Fibroblast of pulmonary artery (primary cell): ENCODE results near the gene MVB12B.

Experiments
- DNase-seq: peaks from one replicate; pipeline ENCODE4 v3.0.0-alpha.2; 2010; ENCODE audit warnings: low read depth
- H3K4me3 ChIP-seq: replicated peaks from 2 replicates; pipeline ENCODE4 v1.5.1; 2011; ENCODE audit warnings: low read depth, mild to moderate bottlenecking, control low read depth, low read length, moderate library complexity
- TF ChIP-seq, protein P1 (sequence below): IDR thresholded peaks from 2 replicates; pipeline ENCODE4 v1.5.1; 2011; ENCODE audit warnings: mild to moderate bottlenecking, control low read depth, low read length, inconsistent platforms; ENCODE audit errors: missing control alignments

The MVB12B gene

GRCh38 chr9:126511411-126511810 lies 184.8 kb downstream of the MVB12B start:
- H3K4me3 ChIP-seq: no peak overlapping the region
- TF ChIP-seq, protein P1, sequence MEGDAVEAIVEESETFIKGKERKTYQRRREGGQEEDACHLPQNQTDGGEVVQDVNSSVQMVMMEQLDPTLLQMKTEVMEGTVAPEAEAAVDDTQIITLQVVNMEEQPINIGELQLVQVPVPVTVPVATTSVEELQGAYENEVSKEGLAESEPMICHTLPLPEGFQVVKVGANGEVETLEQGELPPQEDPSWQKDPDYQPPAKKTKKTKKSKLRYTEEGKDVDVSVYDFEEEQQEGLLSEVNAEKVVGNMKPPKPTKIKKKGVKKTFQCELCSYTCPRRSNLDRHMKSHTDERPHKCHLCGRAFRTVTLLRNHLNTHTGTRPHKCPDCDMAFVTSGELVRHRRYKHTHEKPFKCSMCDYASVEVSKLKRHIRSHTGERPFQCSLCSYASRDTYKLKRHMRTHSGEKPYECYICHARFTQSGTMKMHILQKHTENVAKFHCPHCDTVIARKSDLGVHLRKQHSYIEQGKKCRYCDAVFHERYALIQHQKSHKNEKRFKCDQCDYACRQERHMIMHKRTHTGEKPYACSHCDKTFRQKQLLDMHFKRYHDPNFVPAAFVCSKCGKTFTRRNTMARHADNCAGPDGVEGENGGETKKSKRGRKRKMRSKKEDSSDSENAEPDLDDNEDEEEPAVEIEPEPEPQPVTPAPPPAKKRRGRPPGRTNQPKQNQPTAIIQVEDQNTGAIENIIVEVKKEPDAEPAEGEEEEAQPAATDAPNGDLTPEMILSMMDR: no peak
- no peak for DNase-seq

DNA sequence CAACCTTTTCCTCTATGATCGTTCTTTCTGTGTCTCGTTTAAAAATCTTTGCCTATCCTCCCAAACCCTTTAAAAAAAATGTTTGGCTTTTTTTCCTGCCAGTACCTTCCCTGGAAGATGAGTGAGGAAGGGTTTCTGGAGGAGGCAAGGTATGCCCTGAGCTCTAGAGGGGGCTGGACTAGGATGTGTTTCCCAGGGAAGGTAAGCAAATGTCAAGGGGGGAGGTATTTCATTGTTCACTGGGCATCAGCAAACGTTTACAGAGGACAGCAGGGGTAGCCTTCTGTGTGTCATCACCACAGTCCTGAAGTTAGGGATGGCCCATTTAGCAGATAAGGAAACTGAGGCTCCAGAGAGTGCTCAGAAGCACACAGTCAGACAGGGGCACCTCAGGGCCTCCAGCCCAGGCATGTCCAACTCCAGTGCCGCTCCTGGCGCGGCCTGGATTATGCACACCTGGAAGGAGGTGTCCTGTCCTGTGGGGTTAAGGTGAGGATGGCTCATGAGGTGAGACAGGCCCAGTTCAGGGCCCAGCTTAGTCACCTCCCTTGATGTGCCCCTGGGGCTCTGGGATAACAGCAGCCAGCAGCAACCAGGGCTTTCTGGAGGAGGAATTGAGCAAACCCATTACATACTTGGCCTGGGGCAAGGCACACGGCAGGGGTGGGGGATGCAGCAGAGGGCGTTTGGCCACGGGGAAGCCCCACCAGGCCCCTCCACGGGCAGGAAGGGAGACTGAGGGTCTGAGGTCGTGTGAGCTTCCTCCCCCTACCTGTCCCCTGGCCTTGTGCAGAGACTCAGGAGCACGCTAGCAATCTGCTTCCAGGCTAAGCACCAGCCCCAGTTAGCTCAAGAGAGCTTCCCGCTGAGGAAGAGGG lies 186.8 kb downstream of the MVB12B start:
- TF ChIP-seq, protein P1: no peak
- DNase-seq: no peak

GRCh38 chr9:126514037-126514821 lies 187.6 kb downstream of the MVB12B start:
- TF ChIP-seq, protein P1: peak; percentile 1
- DNase-seq: peak; percentile 31
- H3K4me3 ChIP-seq: no peak overlapping the region

More for the DNA sequence above, 186.8 kb downstream of the MVB12B start:
- no peak overlapping the region for H3K4me3 ChIP-seq

- DNase-seq: no peak
- H3K4me3 ChIP-seq: no peak overlapping the region
- TF ChIP-seq, protein P1: no peak
Observed at GRCh38 chr9:126515001-126515872, 188.6 kb downstream of the MVB12B start.

GRCh38 chr9:126515873-126516505 lies 189.4 kb downstream of the MVB12B start:
- no peak overlapping the region for H3K4me3 ChIP-seq
- TF ChIP-seq, protein P1: no peak
- no peak for DNase-seq

DNA sequence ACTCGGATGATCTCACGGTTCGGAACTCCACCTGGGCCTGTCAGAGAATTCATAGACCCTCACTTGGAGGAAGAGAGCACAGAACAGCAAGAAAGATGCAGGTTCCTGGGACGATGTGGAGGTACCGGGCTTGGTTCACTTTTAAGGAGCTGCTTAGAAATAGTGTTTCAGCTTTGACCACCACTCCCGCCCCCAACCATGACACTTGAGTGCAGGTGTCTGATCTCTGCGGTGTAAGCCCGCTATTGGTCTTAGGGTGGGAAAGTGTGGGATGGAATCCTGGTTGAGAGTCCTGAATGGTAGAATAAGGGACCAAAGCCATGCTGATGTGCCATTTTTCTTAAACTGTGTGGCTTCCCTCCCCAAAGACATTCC lies 189.9 kb downstream of the MVB12B start:
- TF ChIP-seq, protein P1: no peak
- no peak for DNase-seq
- H3K4me3 ChIP-seq: no peak overlapping the region
